ENCODE measurements around the gene SHB. TPM values are rescaled to one million over a fixed set of nuclear protein-coding genes. Genes with fewer than 3 reads are reported as not detected.

The SHB gene
- total and polyA plus RNA-seq, 2 donors (not counting 3 experiments of a cell fraction or from before 2014, with no cell fraction given) = 13.4 to 24.9 TPM

- Histone ChIP-seq H3K4me1 (ENCODE audit: control insufficient read depth, extremely low read depth, insufficient read depth, low read length) (peaks cover 66% of the 10 kb centered on the region), H4K20me1 (replicated peaks; ENCODE audit: control insufficient read depth, extremely low read depth, insufficient read depth, low read length) (no peaks in the 10 kb centered on the region), H3K27ac (ENCODE audit: insufficient read depth, low read depth, low read length) (no peak overlapping the region), H3K27me3 (ENCODE audit: control insufficient read depth in 2 of 2, insufficient read depth in 2 of 2, low read length in 2 of 2) (no peaks in the 10 kb centered on the region), H2AFZ (ENCODE audit: low read depth, low read length) (no peak overlapping the region), H3K79me2 (ENCODE audit: control insufficient read depth, insufficient read depth, low read length) (peaks cover 88% of the 10 kb centered on the region), H3K4me3 (replicated peaks in 1 of 3; ENCODE audit: insufficient read depth in 1 of 3, low read depth in 1 of 3, low read length in 3 of 3) (no peak overlapping the region), H3K9me3 (replicated peaks; ENCODE audit: control insufficient read depth, insufficient read depth, low read length) (no peaks in the 10 kb centered on the region), H3K9ac (replicated peaks; ENCODE audit: extremely low read depth, insufficient read depth, low read length) (no peak overlapping the region), H3K4me2 (ENCODE audit: insufficient read depth, low read length) (no peak overlapping the region), H3K36me3 (ENCODE audit: control insufficient read depth in 2 of 2, extremely low read depth in 1 of 2, insufficient read depth in 2 of 2, low read length in 2 of 2) (no peaks in the 10 kb centered on the region), H3K9me1 (replicated peaks; ENCODE audit: control insufficient read depth, extremely low read depth, insufficient read depth, low read length) (no peaks in the 10 kb centered on the region)
- POLR2A ChIA-PET = interaction anchor here (1.1 kb wide), 1 partner anchor 133 kb away, joined by 5 read pairs; no protein-coding TSS in a partner anchor
- FAIRE-seq (no peak), DNase-seq (ENCODE audit: low read depth, low spot score) (no peak)
- no TSS peak for BruUV-seq (replicated peaks)
- TF ChIP-seq CTCF (IDR thresholded peaks at IDR 0.05; ENCODE audit: extremely low read depth in 1 of 2, insufficient read depth in 1 of 2, low read depth in 1 of 2, low read length in 2 of 2) (no peak), GATA2 (IDR thresholded peaks at IDR 0.05; ENCODE audit: insufficient read depth, insufficient read length, low read depth, low read length) (no peak), MAX (IDR thresholded peaks at IDR 0.05; ENCODE audit: insufficient read depth, insufficient read length) (no peak), POLR2AphosphoS5 (IDR thresholded peaks at IDR 0.05; ENCODE audit: insufficient read depth, low read depth, low read length) (no peak), JUN (IDR thresholded peaks at IDR 0.05; ENCODE audit: borderline replicate concordance, insufficient read depth, insufficient read length, low read depth) (no peak), MYC (IDR thresholded peaks at IDR 0.05; ENCODE audit: low read depth, low read length) (no peak), POLR2A (IDR thresholded peaks at IDR 0.05; ENCODE audit: low read depth, low read length) (no peak), FOS (IDR thresholded peaks at IDR 0.05; ENCODE audit: borderline replicate concordance, insufficient read depth, low read length) (no peak), EZH2 (IDR thresholded peaks at IDR 0.05; ENCODE audit: borderline replicate concordance, low read depth, low read length, severe bottlenecking) (no peak)
- CTCF ChIA-PET = interaction anchor here (0.7 to 2.2 kb wide), 7 partner anchors 20 to 150 kb away, joined by 3 to 13 read pairs (median 3); no protein-coding TSS in a partner anchor
- dilution Hi-C loops (cut with MboI; ENCODE audit: extremely low pct_ligation_motif_present, low sequenced_read_pairs) = no loop called here
- intact Hi-C loops (cut with micrococcal nuclease) = no loop called here
Measured at GRCh38 chr9:38063363-38063707, 5.7 kb downstream of the SHB start.

Measured in endothelial cell of umbilical vein (primary cell).